GM18868 (cell line): ENCODE measurements around the gene SLCO6A1.
A peak's percentile ranks its signal among the peaks of the same experiment; 100 is the strongest.

ENCODE experiments used
- ATAC-seq: cut with Tn5 transposase; IDR thresholded peaks from one replicate; pipeline ENCODE4 v1.9.1; 2021; ENCODE audit warnings: mild to moderate bottlenecking, moderate library complexity; ENCODE audit not compliant: unreplicated experiment

The SLCO6A1 gene

DNA sequence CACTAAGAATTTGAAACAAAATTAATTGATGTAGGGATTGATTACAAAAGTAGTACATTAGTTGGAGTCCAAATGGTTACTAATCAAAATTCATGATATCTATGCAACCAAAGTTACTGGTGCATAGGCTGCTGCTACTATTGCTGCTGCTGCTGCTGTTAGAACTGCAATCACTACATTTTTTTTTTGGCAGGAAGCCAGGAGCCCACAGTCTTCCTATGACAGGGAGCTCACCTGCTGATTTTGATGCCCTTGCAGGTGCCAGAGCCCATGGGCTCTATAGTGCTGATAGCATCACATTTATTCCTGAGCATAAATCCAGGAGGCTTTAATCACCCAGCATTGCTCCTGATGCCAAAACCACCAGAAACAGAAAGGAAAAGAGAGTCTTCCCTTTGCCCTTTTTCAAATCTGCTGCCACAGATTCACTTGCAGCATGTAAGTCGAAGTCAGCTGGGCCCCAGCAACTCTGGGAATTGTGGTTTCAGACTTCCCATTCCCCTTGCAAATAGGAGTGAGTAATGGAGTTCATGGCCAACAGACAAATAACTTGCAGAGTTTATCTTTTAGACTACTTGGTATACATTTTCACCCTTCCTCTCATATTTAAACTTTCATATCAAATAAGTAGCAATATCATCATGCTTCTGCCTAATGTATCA is 17.6 kb downstream of the SLCO6A1 start:
- no peak for ATAC-seq

DNA sequence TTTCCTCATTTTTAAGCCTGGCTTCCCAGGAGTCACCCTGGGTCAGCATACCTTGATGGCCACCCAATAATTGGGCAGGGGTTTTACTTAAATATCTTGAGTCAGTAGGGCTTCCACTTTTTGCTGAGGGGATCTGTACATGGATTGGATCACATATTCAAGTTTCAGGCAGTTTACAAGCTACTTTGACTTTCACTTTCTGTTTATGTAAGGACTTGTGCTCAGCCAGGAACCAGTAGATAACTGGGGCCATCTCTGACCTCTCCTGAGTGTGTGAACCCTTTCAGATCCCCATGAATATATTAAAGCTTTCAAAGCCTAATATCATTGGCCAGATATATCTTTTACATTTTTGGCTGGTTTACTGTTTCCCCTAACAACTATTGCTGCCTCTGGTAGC is 45.1 kb downstream of the SLCO6A1 start:
- peak; percentile 97 for ATAC-seq

DNA sequence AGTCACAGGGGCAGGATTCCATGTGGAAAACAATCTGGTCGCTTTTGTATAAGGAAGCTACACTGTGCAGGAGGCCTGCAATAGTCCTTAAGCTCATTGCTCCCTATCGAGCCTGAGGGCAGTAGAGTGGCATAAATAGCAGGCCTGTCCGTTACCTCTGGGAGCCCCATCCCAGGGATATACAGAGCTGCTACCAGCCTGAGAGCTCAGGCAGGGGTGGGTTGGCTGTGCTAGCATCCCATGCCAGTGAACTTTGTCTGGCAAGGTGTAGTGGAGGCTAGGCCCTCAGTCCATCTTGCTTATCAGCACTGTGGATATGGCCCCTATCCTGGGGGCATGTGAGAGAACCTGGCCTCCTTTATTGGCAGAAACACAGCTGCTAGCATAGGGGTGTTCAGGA is 47.7 kb downstream of the SLCO6A1 start:
- ATAC-seq, result no peak

DNA sequence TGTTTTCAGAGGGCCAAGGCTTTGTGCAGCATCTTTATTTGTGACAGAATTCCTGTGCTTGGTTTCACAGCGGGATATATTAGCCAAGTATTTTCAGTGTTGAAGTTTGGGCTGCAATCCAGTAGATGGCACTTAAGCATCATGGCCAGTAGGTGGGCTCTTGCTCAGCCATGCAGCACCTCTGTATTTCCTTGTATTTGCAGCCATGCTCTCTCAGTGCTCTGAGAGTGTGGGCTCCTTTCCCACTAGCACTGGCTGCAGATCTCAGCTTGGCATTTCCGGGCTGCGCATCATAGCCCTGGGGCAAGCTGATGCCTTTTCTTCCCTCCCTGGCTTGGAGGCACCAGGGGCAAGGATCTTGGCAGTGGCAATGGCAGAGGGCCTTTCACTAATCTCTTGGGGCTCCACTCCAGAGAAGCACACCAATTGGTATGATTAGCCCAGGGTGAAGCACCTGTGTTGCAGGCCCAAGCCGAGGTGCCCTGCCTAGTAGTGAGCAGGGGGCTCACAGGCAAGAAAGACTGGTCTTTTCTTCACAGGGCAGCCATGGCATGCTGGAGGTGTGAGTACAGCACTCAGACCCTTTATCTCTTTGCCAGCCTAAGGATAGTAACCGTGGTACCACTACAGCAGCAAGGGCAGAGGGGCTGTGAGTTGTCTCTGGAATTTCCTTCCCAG is 48.3 kb downstream of the SLCO6A1 start:
- no peak for ATAC-seq

DNA sequence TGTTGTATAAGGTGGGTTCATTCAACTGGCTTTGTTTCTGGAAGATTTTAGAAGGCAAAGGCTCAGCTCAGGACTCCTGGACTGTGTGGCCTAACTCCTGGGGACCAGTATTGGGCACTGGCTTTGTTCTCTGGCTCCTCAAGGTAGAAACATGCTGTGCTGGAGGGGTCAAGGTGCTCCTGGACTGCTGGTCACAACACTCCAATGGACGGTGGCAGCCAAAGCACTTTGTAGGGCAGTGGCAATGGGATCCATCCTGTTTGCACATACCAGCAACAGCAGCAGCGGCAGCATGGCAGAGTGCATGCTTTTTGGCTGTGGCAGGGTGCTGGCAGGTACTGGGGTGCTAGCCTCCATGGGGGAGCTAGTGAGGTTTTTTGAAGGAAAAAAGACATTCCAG is 65.3 kb downstream of the SLCO6A1 start:
- no peak for ATAC-seq

DNA sequence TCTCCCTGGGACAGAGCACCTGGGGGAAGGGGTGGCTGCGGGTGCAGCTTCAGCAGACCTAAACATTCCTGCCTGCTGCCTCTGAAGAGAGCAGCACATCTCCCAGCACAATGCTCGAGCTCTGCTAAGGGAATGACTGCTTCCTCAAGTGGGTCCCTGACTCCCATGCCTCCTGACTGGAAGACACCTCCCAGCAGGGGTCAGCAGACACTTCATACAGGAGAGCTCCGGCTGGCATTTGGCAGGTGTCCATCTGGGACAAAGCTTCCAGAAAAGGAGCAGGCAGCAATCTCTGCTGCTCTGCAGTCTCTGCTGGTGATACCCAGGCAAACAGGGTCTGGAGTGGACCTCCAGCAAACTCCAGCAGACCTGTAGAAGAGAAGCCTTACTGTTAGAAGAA is 77.2 kb downstream of the SLCO6A1 start:
- ATAC-seq, result no peak

DNA sequence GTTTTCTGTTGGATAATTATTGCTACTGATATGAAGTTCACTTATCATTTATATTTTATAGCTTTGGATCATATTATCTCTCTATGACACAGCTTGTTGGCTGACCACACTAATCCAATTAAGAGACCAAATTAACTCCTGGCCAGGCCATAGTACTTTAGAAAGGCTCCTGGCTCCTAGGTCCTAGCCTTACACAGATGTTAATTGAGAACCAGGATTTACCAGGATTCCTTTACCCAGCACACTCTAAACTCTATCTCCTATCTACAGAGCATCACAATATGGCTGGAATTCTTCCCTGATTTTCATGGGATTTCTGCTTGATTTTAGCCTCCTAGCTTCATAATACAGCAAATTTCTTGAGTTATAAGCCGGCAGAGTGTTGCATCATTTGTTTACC is 80.3 kb downstream of the SLCO6A1 start:
- ATAC-seq, result no peak

DNA sequence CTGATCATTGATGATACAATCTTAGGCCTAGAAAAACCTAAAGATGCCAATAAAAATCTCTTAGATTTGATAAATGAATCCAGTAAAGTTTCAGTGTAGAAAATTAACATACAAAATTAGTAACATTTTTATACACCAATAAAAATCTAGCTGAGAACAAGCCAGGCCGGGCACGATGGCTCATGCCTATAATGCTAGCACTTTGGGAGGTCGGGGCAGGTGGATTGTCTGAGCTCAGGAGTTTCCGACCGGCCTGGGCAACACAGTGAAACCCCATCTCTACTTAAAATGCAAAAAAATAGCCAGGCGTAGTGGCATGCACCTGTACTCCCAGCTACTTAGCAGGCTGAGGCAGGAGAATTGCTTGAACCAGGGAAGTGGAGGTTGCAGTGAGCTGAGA is 84.4 kb downstream of the SLCO6A1 start:
- no peak for ATAC-seq

DNA sequence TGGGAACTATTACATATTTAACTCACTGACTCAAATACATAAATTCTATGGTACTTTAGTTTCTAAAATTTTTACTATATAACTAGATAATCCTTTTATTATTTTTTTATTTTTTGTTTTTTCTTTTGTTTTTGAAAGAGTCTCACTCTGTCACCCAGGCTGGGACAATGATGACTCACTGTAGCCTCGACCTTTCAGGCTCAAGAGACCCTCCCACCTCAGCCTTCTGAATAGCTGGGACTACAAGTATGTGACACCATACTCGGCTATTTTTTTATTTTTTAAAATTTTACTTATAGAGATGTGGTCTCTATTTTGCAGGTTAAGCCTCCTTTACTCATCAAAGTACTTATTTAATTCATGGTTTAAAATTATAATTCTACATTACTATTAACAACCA is 110.6 kb downstream of the SLCO6A1 start:
- ATAC-seq, result no peak

DNA sequence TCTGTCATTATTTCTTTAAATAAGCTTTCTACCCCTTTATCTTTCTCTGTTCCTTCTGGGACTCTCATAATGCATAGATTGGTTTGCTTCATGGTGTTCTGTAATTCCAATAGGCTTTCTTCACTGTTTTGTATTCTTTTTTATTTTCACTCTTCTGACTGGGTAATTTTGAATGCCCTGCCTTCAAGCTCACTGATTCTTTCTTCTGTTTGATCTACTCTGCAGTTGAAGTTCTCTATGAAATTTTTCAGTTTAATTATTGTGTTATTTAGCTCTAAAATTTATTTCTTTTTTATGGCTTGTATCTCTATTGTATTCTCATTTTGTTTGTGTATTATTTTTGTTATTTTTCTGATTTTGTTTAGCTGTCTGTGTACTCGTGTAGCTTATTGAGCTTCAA is 113.4 kb downstream of the SLCO6A1 start:
- ATAC-seq, result no peak

DNA sequence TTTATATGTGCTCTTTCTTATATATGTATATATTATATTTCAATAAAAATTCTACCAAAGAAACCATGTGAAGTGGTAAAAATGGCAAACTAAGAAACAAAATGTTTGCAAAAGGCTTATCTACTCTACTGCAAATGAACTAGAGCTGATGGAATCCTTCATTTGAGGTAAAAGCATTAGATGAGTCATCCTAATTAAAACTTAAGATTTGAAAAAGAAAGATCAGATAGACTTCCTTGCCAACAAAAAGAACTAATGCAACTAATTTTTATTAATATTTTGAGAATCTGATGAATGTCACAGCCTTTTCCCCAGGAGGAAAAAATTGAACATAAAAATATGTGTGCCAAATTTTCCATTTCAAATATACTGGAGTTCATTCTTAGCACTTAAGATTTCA is 118.6 kb downstream of the SLCO6A1 start:
- no peak for ATAC-seq

DNA sequence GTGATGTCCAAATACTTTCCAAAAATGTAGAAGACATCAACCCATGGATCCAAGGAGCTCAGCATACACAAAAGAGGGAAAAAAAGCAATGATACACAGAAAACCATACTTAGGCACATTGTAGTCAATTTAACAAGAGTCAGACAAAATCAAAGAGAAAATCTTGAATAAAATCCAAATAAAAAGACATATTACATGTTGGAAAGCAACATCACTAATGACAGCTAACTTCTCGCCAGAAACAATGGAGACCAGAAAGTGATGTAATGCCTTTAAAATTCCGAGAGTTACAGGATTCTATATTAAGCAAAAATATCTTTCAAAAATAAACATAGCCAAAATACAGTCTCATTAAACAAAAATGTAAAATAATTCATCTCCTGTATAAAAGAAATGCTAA is 122.9 kb downstream of the SLCO6A1 start:
- no peak for ATAC-seq

DNA sequence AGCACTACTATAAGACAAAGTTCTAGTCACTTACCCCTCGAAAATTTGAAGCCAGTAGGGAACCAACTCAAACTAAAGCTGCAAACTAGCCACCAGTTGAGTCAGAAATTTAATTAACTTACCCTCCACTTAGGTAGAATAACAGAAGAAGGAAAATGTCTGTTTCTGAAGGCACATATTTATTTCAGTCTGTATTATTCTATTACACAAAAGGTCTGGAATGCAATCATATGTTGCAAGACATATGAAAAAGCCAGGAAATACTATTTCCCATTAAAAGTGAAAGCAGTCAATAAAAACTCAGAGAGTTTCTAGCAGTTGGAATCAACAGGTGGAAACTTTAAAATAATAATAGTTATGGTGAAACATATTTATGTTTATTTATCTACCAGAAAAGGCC is 123.5 kb downstream of the SLCO6A1 start:
- ATAC-seq, result no peak

DNA sequence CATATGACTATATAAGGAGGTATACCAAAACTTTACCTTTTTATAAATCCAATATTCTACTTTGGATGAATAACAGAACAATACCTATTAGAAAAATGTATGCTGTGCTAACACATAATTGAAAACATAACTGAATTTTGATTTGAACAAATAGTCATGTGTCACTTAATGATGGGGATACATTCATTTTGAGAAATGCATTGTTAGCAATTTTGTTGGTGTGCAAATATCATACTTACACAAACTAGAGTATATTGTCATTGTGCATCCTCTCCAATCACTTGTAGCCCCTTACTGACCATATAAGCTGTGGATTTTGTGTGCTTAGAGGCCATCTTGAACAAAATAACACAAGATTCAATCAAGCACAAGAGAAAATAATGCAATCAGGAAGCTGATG is 130.4 kb downstream of the SLCO6A1 start:
- ATAC-seq, result no peak

DNA sequence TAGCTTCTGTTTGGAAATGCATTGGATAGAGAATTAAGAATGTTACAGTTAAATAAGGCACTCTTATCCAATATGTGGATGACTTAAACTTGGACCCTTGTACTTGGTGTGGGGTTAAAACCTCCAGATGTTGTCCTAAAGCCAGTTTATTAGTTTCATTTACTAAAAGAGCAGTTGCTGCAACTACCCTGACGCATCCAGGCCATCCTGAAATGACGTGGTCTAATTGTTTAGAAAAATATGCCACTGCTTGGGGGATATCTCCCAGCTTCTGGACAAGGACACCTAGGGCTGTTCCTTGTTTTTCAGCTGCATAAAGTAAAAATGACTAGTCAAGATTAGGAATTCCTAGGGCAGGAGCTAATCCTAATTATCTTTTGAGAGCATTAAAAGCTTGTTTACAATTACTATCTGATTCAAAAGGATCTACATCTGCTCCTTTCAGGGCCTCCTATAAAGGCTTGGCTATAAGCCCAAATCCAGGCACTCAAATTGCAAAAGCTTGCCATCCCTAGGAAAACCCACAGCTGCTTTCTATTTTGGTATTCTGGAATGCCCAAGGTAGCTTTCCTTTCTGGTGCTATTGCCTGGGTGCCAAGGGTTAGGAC is 157.0 kb downstream of the SLCO6A1 start:
- ATAC-seq, result no peak

DNA sequence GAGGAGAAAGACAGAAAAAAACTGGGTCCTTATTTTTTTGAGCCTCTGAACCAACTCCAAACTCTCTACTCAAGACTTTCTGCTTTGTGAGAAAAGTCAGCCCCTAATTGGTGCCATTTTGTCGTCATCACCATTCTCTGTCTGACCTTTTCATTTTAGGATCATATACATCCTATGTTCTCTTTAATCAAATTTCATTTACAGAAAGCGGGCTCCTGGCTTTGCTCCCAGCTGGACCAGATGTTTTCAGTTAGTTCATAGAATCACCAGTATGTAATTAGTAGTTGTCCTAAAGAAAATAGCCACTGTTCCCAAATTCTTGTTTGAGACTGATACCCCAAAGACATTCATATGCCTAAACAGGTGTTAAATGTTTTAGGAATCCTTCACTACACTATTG is 174.1 kb downstream of the SLCO6A1 start:
- no peak for ATAC-seq
